ENCODE data around the gene GOLGA7B.
A peak's percentile ranks its signal among the peaks of the same experiment; 100 is the strongest.

Gene GOLGA7B

GRCh38 chr10:97849687-97850402 lies at the start of gene GOLGA7B:
GOLGA7B (plus strand) TSS chr10:97849843; CDS start chr10:97850304, 461 bp downstream.
- DNase-seq, result peak; percentile 38

- DNase-seq, result no peak
Measured at GRCh38 chr10:97800474-97800873, 49.2 kb upstream of the GOLGA7B start.

- no peak for DNase-seq
Measured at GRCh38 chr10:97801422-97801821, 48.2 kb upstream of the GOLGA7B start.

- no peak for DNase-seq
Measured at GRCh38 chr10:97805096-97805884, 44.4 kb upstream of the GOLGA7B start.

GRCh38 chr10:97805949-97806348 lies 43.7 kb upstream of the GOLGA7B start:
- DNase-seq, result no peak

- DNase-seq, result no peak
Measured at GRCh38 chr10:97810446-97810845, 39.2 kb upstream of the GOLGA7B start.

GRCh38 chr10:97811958-97812357 lies 37.7 kb upstream of the GOLGA7B start:
- DNase-seq, result no peak

- DNase-seq, result no peak
Measured at GRCh38 chr10:97812696-97813095, 36.9 kb upstream of the GOLGA7B start.

- no peak for DNase-seq
Measured at GRCh38 chr10:97813311-97813710, 36.3 kb upstream of the GOLGA7B start.

- DNase-seq, result no peak
Measured at GRCh38 chr10:97814996-97815395, 34.6 kb upstream of the GOLGA7B start.

- no peak for DNase-seq
Measured at GRCh38 chr10:97816609-97817008, 33.0 kb upstream of the GOLGA7B start.

- no peak for DNase-seq
Measured at GRCh38 chr10:97818572-97818971, 31.1 kb upstream of the GOLGA7B start.

GRCh38 chr10:97820096-97820704 lies 29.4 kb upstream of the GOLGA7B start:
- DNase-seq, result no peak

- DNase-seq, result no peak
Measured at GRCh38 chr10:97821308-97822038, 28.2 kb upstream of the GOLGA7B start.

- DNase-seq, result no peak
Measured at GRCh38 chr10:97822261-97822687, 27.4 kb upstream of the GOLGA7B start.

- DNase-seq, result no peak
Measured at GRCh38 chr10:97823734-97824133, 25.9 kb upstream of the GOLGA7B start.

- DNase-seq, result no peak
Measured at GRCh38 chr10:97825020-97825760, 24.5 kb upstream of the GOLGA7B start.

GRCh38 chr10:97826892-97827291 lies 22.8 kb upstream of the GOLGA7B start:
- DNase-seq, result no peak

GRCh38 chr10:97827702-97828291 lies 21.8 kb upstream of the GOLGA7B start:
- no peak for DNase-seq

GRCh38 chr10:97828721-97829120 lies 20.9 kb upstream of the GOLGA7B start:
- no peak for DNase-seq

GRCh38 chr10:97830064-97830463 lies 19.6 kb upstream of the GOLGA7B start:
- no peak for DNase-seq

- DNase-seq, result no peak
Measured at GRCh38 chr10:97831259-97831658, 18.4 kb upstream of the GOLGA7B start.

Measured in CD4-positive, alpha-beta T cell treated with Interleukin-15 for 1 hour (primary cell).